ENCODE data around the gene KLHL33.

GRCh38 chr14:20477211-20477876 is 41.4 kb upstream of the KLHL33 start:
- TF ChIP-seq CTCF (IDR thresholded peaks at IDR 0.05): no peak
- no peak for TF ChIP-seq POLR2A (IDR thresholded peaks at IDR 0.05)
- TF ChIP-seq POLR2AphosphoS5 (IDR thresholded peaks at IDR 0.05): no peak
